ENCODE results near the gene ERF.
A peak's percentile ranks its signal among the peaks of the same experiment; 100 is the strongest.

Gene ERF

GRCh38 chr19:42254850-42255765, at the start of gene ERF:
Gene ERF, minus strand, starts transcription at chr19:42255128. Its CDS starts 129 bp downstream, at chr19:42254999.
- Mint-ChIP-seq H3K27me3 (ENCODE audit: low read depth) (peaks cover 10% of the 10 kb centered on the region), H3K36me3 (ENCODE audit: low read depth) (peaks cover 4% of the 10 kb centered on the region), H3K27ac (peak within 1 kb of the TSS; percentile 86), H3K4me3 (peak within 1 kb of the TSS; percentile 64), H3K4me1 (ENCODE audit: low read depth) (peaks cover 21% of the 10 kb centered on the region), H3K9me3 (no peaks in the 10 kb centered on the region)
- DNase-seq (ENCODE audit: low spot score), result peak; percentile 93

GRCh38 chr19:42303876-42304275, 48.9 kb upstream of the ERF start:
- peaks cover 17% of the 10 kb centered on the region for H3K4me1 Mint-ChIP-seq (ENCODE audit: low read depth)
- H3K4me3 Mint-ChIP-seq, result peak overlapping the region; percentile 91
- no peaks in the 10 kb centered on the region for H3K27me3 Mint-ChIP-seq (ENCODE audit: low read depth)
- peaks cover 4% of the 10 kb centered on the region for H3K36me3 Mint-ChIP-seq (ENCODE audit: low read depth)
- no peaks in the 10 kb centered on the region for H3K9me3 Mint-ChIP-seq
- no peak overlapping the region for H3K27ac Mint-ChIP-seq
- no peak for DNase-seq (ENCODE audit: low spot score)

- Mint-ChIP-seq H3K27me3 (ENCODE audit: low read depth) (no peaks in the 10 kb centered on the region), H3K27ac (peak overlapping the region; percentile 92), H3K9me3 (no peaks in the 10 kb centered on the region), H3K36me3 (ENCODE audit: low read depth) (peaks cover 4% of the 10 kb centered on the region), H3K4me3 (peak overlapping the region; percentile 91), H3K4me1 (ENCODE audit: low read depth) (peaks cover 17% of the 10 kb centered on the region)
- no peak for DNase-seq (ENCODE audit: low spot score)
These were observed 48.2 kb upstream of the ERF start for GRCh38 chr19:42303101-42303464.

- Mint-ChIP-seq H3K27ac (peak within 1 kb of the TSS; percentile 92), H3K27me3 (ENCODE audit: low read depth) (no peaks in the 10 kb centered on the region), H3K4me1 (ENCODE audit: low read depth) (peaks cover 17% of the 10 kb centered on the region), H3K36me3 (ENCODE audit: low read depth) (peaks cover 6% of the 10 kb centered on the region), H3K9me3 (no peaks in the 10 kb centered on the region), H3K4me3 (peak within 1 kb of the TSS; percentile 91)
- no peak for DNase-seq (ENCODE audit: low spot score)
These were observed 46.8 kb upstream of the ERF start, which contains the start of gene PRR19 for GRCh38 chr19:42301646-42302203. Gene PRR19, plus strand, starts transcription at chr19:42302132. Its CDS starts 7,453 bp downstream, at chr19:42309585.

- peak overlapping the region; percentile 52 for H3K27ac Mint-ChIP-seq
- H3K27me3 Mint-ChIP-seq (ENCODE audit: low read depth), result no peaks in the 10 kb centered on the region
- peaks cover 4% of the 10 kb centered on the region for H3K4me1 Mint-ChIP-seq (ENCODE audit: low read depth)
- H3K9me3 Mint-ChIP-seq, result no peaks in the 10 kb centered on the region
- H3K4me3 Mint-ChIP-seq, result no peak overlapping the region
- no peak for DNase-seq (ENCODE audit: low spot score)
- H3K36me3 Mint-ChIP-seq (ENCODE audit: low read depth), result peaks cover 17% of the 10 kb centered on the region
These were observed 42.1 kb upstream of the ERF start for GRCh38 chr19:42297039-42297438.

GRCh38 chr19:42295831-42296525, 41.0 kb upstream of the ERF start:
- H3K9me3 Mint-ChIP-seq, result no peaks in the 10 kb centered on the region
- peaks cover 25% of the 10 kb centered on the region for H3K36me3 Mint-ChIP-seq (ENCODE audit: low read depth)
- peak overlapping the region; percentile 6 for H3K27ac Mint-ChIP-seq
- H3K4me1 Mint-ChIP-seq (ENCODE audit: low read depth), result peaks cover 2% of the 10 kb centered on the region
- H3K4me3 Mint-ChIP-seq, result no peak overlapping the region
- H3K27me3 Mint-ChIP-seq (ENCODE audit: low read depth), result no peaks in the 10 kb centered on the region
- DNase-seq (ENCODE audit: low spot score), result peak; percentile 77

- Mint-ChIP-seq H3K4me1 (ENCODE audit: low read depth) (peaks cover 2% of the 10 kb centered on the region), H3K4me3 (no peak overlapping the region), H3K9me3 (no peaks in the 10 kb centered on the region), H3K27ac (no peak overlapping the region), H3K36me3 (ENCODE audit: low read depth) (peaks cover 25% of the 10 kb centered on the region), H3K27me3 (ENCODE audit: low read depth) (no peaks in the 10 kb centered on the region)
- no peak for DNase-seq (ENCODE audit: low spot score)
These were observed 40.4 kb upstream of the ERF start for GRCh38 chr19:42295342-42295741.

GRCh38 chr19:42294471-42295137, 39.7 kb upstream of the ERF start:
- H3K27ac Mint-ChIP-seq, result no peak overlapping the region
- DNase-seq (ENCODE audit: low spot score), result no peak

GRCh38 chr19:42293948-42294347, 39.0 kb upstream of the ERF start:
- no peak overlapping the region for H3K27ac Mint-ChIP-seq
- H3K4me1 Mint-ChIP-seq (ENCODE audit: low read depth), result peaks cover 2% of the 10 kb centered on the region
- H3K4me3 Mint-ChIP-seq, result no peak overlapping the region
- H3K36me3 Mint-ChIP-seq (ENCODE audit: low read depth), result peaks cover 22% of the 10 kb centered on the region
- H3K27me3 Mint-ChIP-seq (ENCODE audit: low read depth), result no peaks in the 10 kb centered on the region
- no peak for DNase-seq (ENCODE audit: low spot score)
- no peaks in the 10 kb centered on the region for H3K9me3 Mint-ChIP-seq

More at GRCh38 chr19:42294471-42295137, 39.7 kb upstream of the ERF start:
- Mint-ChIP-seq H3K36me3 (ENCODE audit: low read depth) (peaks cover 21% of the 10 kb centered on the region), H3K9me3 (no peaks in the 10 kb centered on the region), H3K4me1 (ENCODE audit: low read depth) (peaks cover 2% of the 10 kb centered on the region), H3K27me3 (ENCODE audit: low read depth) (no peaks in the 10 kb centered on the region), H3K4me3 (no peak overlapping the region)

- Mint-ChIP-seq H3K9me3 (no peaks in the 10 kb centered on the region), H3K36me3 (ENCODE audit: low read depth) (peaks cover 24% of the 10 kb centered on the region), H3K4me3 (no peak overlapping the region), H3K27me3 (ENCODE audit: low read depth) (no peaks in the 10 kb centered on the region), H3K27ac (no peak overlapping the region), H3K4me1 (ENCODE audit: low read depth) (peaks cover 2% of the 10 kb centered on the region)
- no peak for DNase-seq (ENCODE audit: low spot score)
These were observed 38.6 kb upstream of the ERF start for GRCh38 chr19:42293540-42293939.

GRCh38 chr19:42292963-42293362, 38.0 kb upstream of the ERF start:
- no peak for DNase-seq (ENCODE audit: low spot score)
- Mint-ChIP-seq H3K27me3 (ENCODE audit: low read depth) (no peaks in the 10 kb centered on the region), H3K4me3 (no peak overlapping the region), H3K4me1 (ENCODE audit: low read depth) (peaks cover 2% of the 10 kb centered on the region), H3K27ac (no peak overlapping the region), H3K9me3 (no peaks in the 10 kb centered on the region), H3K36me3 (ENCODE audit: low read depth) (peaks cover 28% of the 10 kb centered on the region)

GRCh38 chr19:42292042-42292960, 37.4 kb upstream of the ERF start:
- no peak for DNase-seq (ENCODE audit: low spot score)
- no peaks in the 10 kb centered on the region for H3K9me3 Mint-ChIP-seq
- no peaks in the 10 kb centered on the region for H3K27me3 Mint-ChIP-seq (ENCODE audit: low read depth)
- H3K36me3 Mint-ChIP-seq (ENCODE audit: low read depth), result peaks cover 28% of the 10 kb centered on the region
- H3K4me1 Mint-ChIP-seq (ENCODE audit: low read depth), result peaks cover 2% of the 10 kb centered on the region
- peak overlapping the region; percentile 64 for H3K27ac Mint-ChIP-seq
- H3K4me3 Mint-ChIP-seq, result no peak overlapping the region

- H3K27me3 Mint-ChIP-seq (ENCODE audit: low read depth), result no peaks in the 10 kb centered on the region
- peaks cover 25% of the 10 kb centered on the region for H3K36me3 Mint-ChIP-seq (ENCODE audit: low read depth)
- no peak for DNase-seq (ENCODE audit: low spot score)
- no peak overlapping the region for H3K4me3 Mint-ChIP-seq
- H3K9me3 Mint-ChIP-seq, result no peaks in the 10 kb centered on the region
- peak overlapping the region; percentile 64 for H3K27ac Mint-ChIP-seq
- H3K4me1 Mint-ChIP-seq (ENCODE audit: low read depth), result peaks cover 2% of the 10 kb centered on the region
These were observed 36.5 kb upstream of the ERF start for GRCh38 chr19:42291435-42291810.
